Transverse colon (tissue), 3 donors: ENCODE measurements around the gene CALB2.

ENCODE experiments used
- EP300 ChIP-seq: sonication (generic); formaldehyde crosslinking; IDR thresholded peaks from one replicate; pipeline ENCODE4 v1.6.1; 2017; ENCODE audit warnings: antibody characterized with exemption, low read depth
- POLR2A ChIP-seq: fragments of 450-650 bp; IDR thresholded peaks from one replicate; pipeline ENCODE4 v1.6.1; 2016; ENCODE audit warnings: antibody characterized with exemption, mild to moderate bottlenecking, moderate library complexity
- TF ChIP-seq, protein P1 (sequence below), 5 experiments: fragments of 200-600 bp in 3 of 5; fragments of 450-650 bp in 2 of 5; sonication (generic) in 3 of 5; IDR thresholded peaks; 1 replicate in 2 of 5; 2 replicates in 3 of 5; pipeline ENCODE4 v1.5.1; 2016 to 2017; ENCODE audit warnings: antibody characterized with exemption in 5 of 5, inconsistent platforms in 3 of 5, mild to moderate bottlenecking in 2 of 5, moderate library complexity in 1 of 5

DNA sequence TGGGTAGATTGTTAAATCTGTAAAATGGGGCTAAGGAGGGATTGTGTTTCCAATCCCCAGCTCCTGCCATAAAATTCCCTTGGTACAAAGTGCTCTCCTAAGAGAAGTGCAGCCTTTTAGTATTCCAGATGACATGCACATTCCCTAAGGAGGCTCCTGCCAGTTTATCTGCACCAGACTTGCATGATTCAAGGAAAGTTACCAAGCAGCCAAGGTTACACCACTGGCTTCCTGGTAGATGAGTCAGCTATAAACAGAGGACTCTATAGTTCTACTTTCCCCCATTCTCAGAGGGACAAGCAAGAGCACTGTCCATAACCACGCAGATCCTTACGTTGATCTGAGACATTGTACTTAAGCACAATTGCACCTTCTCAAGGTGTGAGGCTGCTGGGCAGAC lies 1.9 kb downstream of the CALB2 start:
- no peak for TF ChIP-seq EP300
- TF ChIP-seq, protein P1, sequence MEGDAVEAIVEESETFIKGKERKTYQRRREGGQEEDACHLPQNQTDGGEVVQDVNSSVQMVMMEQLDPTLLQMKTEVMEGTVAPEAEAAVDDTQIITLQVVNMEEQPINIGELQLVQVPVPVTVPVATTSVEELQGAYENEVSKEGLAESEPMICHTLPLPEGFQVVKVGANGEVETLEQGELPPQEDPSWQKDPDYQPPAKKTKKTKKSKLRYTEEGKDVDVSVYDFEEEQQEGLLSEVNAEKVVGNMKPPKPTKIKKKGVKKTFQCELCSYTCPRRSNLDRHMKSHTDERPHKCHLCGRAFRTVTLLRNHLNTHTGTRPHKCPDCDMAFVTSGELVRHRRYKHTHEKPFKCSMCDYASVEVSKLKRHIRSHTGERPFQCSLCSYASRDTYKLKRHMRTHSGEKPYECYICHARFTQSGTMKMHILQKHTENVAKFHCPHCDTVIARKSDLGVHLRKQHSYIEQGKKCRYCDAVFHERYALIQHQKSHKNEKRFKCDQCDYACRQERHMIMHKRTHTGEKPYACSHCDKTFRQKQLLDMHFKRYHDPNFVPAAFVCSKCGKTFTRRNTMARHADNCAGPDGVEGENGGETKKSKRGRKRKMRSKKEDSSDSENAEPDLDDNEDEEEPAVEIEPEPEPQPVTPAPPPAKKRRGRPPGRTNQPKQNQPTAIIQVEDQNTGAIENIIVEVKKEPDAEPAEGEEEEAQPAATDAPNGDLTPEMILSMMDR (IDR thresholded peaks at IDR 0.05), result no peak
- no peak for TF ChIP-seq POLR2A
